ENCODE data around the gene WRAP53.
A peak's percentile ranks its signal among the peaks of the same experiment; 100 is the strongest.

DNA sequence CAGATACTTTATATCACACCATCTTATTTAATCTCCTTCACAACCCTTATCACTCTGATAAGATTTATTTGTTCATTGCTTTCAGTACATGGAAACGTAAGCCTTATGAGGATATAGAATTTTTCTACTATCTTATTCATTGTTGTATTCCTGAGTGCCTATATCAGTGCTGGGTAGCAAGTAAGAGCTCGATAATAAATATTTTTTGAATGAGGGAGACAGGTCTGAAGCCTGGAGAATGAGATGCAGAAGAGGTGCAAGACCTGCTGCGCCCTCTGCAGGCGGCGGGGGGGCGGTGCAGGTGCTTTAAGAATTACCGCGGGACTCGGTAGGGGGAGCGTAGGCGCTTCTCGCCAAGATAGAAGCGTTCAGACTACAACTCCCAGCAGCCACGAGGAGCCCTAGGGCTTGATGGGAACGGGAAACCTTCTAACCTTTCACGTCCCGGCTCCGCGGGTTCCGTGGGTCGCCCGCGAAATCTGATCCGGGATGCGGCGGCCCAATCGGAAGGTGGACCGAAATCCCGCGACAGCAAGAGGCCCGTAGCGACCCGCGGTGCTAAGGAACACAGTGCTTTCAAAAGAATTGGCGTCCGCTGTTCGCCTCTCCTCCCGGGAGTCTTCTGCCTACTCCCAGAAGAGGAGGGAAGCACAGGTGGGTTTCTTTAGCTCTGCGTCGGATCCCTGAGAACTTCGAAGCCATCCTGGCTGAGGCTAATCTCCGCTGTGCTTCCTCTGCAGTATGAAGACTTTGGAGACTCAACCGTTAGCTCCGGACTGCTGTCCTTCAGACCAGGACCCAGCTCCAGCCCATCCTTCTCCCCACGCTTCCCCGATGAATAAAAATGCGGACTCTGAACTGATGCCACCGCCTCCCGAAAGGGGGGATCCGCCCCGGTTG lies at the start of gene WRAP53:
- TF ChIP-seq, protein P1, sequence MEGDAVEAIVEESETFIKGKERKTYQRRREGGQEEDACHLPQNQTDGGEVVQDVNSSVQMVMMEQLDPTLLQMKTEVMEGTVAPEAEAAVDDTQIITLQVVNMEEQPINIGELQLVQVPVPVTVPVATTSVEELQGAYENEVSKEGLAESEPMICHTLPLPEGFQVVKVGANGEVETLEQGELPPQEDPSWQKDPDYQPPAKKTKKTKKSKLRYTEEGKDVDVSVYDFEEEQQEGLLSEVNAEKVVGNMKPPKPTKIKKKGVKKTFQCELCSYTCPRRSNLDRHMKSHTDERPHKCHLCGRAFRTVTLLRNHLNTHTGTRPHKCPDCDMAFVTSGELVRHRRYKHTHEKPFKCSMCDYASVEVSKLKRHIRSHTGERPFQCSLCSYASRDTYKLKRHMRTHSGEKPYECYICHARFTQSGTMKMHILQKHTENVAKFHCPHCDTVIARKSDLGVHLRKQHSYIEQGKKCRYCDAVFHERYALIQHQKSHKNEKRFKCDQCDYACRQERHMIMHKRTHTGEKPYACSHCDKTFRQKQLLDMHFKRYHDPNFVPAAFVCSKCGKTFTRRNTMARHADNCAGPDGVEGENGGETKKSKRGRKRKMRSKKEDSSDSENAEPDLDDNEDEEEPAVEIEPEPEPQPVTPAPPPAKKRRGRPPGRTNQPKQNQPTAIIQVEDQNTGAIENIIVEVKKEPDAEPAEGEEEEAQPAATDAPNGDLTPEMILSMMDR (conservative IDR thresholded peaks at IDR 0.05 in 1 of 2, IDR thresholded peaks at IDR 0.05 in 1 of 2; ENCODE audit: extremely low read depth in 1 of 2, insufficient read depth in 1 of 2, low read depth in 1 of 2, low read length in 2 of 2) = peak; percentile 95 to 97
- TF ChIP-seq EZH2 (IDR thresholded peaks at IDR 0.05; ENCODE audit: borderline replicate concordance, low read length) = no peak

Data from mammary epithelial cell (primary cell).